OCI-LY7 (cell line): ENCODE data around the gene IGFBP3.

Source experiments
- CTCF ChIP-seq: fragments of 200-600 bp; sonication (generic); conservative IDR thresholded peaks from 2 replicates; pipeline ENCODE4 v1.5.1; 2014; ENCODE audit warnings: mild to moderate bottlenecking, antibody characterized with exemption, low read length, moderate library complexity, mixed read lengths
- EZH2phosphoT487 ChIP-seq: fragments of 200-600 bp; sonication (generic); IDR thresholded peaks from 2 replicates; pipeline ENCODE4 v1.6.1; 2018; ENCODE audit warnings: low read depth, borderline replicate concordance, mild to moderate bottlenecking, mixed run types, antibody characterized with exemption, low read length, moderate library complexity, mixed read lengths

GRCh38 chr7:45915606-45916005 is 5.5 kb downstream of the IGFBP3 start:
- no peak for TF ChIP-seq CTCF
- no peak for TF ChIP-seq EZH2phosphoT487
